HG03135 (cell line): ENCODE measurements around the gene CRACDL.

Source experiments
- ATAC-seq: cut with Tn5 transposase; IDR thresholded peaks from one replicate; pipeline ENCODE4 v1.9.1; 2021; ENCODE audit warnings: mild to moderate bottlenecking, moderate library complexity; ENCODE audit not compliant: unreplicated experiment

The CRACDL gene

DNA sequence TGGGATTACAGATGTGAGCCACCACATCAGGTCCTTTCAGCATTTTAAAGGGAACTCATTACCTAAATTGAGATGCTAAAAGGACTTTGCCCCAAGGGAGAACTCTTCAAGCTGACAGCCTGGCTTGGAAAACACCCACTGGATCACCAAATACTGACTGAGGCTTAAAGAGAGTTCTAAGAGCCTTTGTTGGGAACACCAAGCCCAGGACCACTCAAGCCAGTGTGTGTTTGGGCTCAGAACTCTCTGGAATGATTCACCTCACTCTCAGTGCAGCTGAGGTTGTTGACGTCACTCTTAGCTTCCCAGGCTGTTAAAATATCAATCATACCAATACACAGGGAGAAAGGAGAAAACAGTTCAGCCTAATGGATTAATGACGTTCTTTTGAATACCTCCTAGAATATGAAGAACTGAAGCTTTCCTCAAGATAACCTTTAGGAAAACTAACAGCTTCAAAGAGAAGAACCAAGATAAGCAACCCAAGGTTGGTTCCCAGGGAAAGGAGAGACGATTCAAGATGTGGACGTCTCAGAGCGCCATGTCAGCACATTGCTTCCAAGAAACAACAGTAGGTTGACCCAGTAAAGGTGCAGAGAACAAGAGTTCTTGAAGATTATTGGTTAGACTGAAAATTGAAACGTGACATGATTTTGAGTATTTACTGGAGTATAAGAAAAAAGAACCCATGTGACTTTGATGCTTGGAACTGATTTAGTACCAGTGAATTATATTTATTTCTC is 157.1 kb downstream of the CRACDL start:
- no peak for ATAC-seq

GRCh38 chr2:98778151-98778550 is 157.9 kb downstream of the CRACDL start:
- ATAC-seq = no peak

- no peak for ATAC-seq
Observed at GRCh38 chr2:98777710-98778109, 158.3 kb downstream of the CRACDL start.

DNA sequence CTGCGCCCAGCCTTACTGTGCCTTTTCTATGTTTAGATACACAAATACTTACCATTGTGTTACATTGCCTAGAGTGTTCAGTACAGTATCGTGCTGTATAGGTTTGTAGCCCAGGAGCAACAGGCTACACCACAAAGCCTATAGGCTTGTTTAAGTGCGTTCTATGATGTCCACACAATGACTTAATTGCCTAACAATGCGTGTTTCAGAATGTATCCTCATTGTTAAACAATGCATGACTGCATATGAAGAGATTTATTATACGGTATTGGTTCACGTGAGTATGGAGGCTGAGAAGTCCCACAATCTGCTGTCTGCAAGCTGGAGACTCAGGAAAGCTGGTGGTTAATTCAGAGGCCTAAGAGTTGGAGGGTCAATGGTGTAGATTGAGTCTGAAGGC is 158.9 kb downstream of the CRACDL start:
- no peak for ATAC-seq

- no peak for ATAC-seq
Observed at GRCh38 chr2:98776136-98776535, 159.9 kb downstream of the CRACDL start.

GRCh38 chr2:98775146-98775986 is 160.7 kb downstream of the CRACDL start:
- no peak for ATAC-seq

DNA sequence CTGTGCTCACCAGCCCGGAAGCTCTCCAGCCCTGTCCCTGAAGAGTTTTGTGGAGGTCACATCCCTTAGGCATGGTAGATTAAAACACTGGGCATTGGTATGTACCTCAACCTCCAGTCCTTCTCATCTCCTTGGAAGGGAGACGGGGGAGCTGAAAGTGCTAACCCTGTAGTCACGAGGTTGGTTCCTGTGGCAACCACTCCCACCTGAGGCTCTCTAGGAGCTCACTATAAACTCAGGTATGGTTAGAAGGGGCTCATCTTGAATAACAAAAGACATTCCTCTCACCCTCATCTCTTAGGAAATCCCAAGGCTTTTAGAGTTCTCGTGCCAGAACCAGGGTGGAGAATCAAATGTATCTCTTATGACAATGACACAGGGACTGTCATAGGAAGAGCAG is 162.1 kb downstream of the CRACDL start:
- no peak for ATAC-seq

- ATAC-seq = no peak
Observed at GRCh38 chr2:98773169-98773568, 162.9 kb downstream of the CRACDL start.

GRCh38 chr2:98772536-98772935 is 163.5 kb downstream of the CRACDL start:
- no peak for ATAC-seq

GRCh38 chr2:98771721-98772524 is 164.1 kb downstream of the CRACDL start:
- ATAC-seq = no peak

DNA sequence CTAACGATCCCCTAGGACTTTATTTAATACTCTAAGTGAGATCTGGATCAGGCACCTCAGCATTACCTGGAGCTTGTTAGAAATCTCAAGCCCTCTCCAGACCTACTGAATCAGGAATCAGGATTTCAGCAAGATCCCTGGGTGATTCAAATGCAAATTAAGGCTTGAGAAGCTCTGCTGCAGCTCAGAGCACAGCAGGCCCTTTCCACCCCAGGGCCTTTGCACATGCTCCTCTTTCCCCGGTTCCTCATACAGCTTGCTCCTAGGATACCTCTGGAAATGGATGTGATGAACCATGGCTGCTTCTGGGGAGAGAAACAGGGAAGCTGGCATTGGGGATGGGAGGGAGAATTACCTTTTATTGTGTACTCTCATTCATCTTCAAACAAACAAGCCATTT is 164.8 kb downstream of the CRACDL start:
- no peak for ATAC-seq

GRCh38 chr2:98769784-98770183 is 166.2 kb downstream of the CRACDL start:
- no peak for ATAC-seq

DNA sequence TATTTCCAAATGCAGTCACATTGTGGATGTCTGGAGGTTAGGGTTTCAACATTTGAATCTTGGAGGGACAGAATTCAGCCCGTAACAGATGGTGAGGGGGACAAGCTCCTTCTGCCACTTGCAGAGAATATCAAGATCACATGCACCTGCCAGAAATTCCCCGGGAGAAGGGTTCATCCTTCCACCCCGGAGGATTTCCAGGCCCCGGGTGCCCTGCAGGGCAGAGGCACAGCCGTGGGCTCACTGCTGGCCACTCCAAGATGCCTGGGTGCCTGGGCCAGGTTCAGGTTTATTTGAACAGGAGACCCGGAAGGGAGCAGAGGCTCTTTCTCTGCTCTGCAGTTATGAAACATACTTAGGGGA is 166.9 kb downstream of the CRACDL start:
- no peak for ATAC-seq

- ATAC-seq = no peak
Observed at GRCh38 chr2:98768384-98769113, 167.5 kb downstream of the CRACDL start.

GRCh38 chr2:98764499-98764898 is 171.5 kb downstream of the CRACDL start:
- ATAC-seq = no peak

- no peak for ATAC-seq
Observed at GRCh38 chr2:98763209-98763951, 172.6 kb downstream of the CRACDL start.

DNA sequence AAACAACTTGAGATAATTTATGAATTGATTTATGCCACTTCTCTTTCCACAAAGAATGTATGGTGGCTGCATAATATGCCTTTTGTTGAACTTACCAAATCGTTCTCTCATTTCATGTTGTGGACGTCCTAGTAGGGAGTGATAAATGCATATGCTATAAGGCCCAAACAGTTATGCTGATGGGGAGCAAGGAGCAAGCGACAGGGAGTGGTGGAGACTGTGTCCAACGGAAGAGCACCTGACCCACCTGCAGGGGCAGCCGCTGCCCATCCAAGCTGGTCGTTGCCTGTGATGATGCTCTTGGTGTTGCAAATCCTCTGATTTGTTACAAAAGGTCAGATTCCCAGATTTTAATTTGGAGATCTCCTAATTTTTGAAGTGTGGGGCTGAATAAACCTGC is 174.1 kb downstream of the CRACDL start:
- ATAC-seq = no peak

DNA sequence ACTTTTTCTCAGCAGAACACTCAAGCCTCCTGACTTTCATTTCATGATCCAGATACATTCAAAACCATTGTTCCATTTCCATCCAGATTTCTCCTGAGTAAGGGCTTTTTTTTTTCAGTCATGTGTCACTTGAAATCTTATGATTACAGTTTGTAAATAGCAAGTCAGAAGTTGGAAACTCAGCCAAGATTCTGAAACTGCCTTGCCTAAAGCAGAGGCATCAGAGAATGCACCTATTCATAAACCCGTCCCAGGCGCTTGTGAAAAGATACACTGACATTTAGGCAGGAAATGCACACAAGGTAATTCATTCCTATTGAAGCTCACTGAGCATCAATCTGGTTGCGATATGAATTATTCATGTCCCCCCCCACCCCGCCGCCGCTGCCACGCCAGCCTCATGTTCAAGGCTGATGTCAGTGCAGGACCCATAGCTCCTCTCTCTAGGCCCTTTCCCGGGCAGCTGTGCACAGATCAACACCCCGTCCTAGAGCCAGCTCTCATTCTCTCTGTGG is 174.7 kb downstream of the CRACDL start:
- ATAC-seq = no peak

- ATAC-seq = no peak
Observed at GRCh38 chr2:98759827-98760625, 176.0 kb downstream of the CRACDL start.
